ENCODE measurements around the gene EIF4E3. TPM values are rescaled to one million over a fixed set of nuclear protein-coding genes. Genes with fewer than 3 reads are reported as not detected.

The EIF4E3 gene
- total RNA-seq, 1 donor from 2014 or later: 65.3 TPM

- intact Hi-C loops (cut with micrococcal nuclease): loop anchor here (2.0 to 10.0 kb wide), 7 partner anchors 61 to 1033 kb away; partner anchors contain the start of gene PROK2
Measured at GRCh38 chr3:71724171-71724453, 1.1 kb downstream of the EIF4E3 start.

DNA sequence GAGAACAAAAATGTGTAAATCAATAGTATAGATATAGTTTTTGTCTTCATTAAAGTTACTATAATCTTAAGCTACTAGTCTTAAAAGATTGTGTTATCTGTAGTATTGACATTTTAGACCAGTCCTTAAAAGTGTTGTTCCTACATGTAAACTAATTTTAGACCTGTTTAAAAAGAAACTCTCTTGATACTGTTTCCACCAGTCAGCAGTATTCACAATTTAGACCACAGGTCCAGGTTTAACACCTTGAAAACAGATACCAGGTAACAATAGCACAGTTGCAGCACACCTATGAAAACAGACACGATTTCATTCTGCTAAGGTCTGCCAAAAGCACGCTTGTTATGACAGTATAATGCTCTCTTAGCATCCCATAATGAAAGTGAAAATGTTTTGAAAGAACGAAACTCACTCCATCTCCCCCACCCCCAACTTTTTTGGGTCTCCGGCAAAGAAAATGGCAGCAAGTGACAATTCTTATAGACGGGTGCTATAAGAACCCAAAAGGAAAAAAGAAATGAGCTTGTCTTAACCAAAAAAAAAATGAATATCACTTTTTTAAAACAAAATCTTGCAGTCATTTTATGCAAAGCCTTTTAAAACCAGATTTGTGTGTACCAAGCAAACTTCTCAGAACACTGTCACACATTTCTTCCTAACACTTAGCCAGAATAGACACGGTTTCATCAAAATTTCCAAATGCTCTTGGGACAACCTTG, 1.6 kb downstream of the EIF4E3 start:
- intact Hi-C loops (cut with micrococcal nuclease): loop anchor here (1.0 to 10.0 kb wide), 12 partner anchors 12 to 1273 kb away; partner anchors contain the start of genes FOXP1, PPP4R2, PROK2 and RYBP

DNA sequence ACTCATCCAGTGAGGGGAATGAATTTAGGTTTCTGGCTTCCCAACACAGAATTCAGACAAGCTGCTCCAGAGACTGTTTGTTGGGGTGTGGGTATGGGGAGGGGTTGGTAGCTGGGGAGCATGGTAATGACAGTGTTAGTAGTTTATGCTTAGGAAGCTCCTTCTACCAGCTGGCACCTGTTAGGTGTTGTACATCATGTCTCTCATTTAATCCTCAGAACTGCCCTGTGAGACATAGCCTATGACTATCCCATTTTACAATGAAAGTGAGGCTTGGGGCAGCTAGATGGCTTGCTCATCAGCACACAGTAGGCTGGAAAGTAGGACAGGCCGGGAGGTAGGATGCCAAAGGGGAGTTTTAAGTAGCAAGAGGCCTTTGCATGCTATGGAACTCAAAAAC, 2.5 kb downstream of the EIF4E3 start:
- intact Hi-C loops (cut with micrococcal nuclease): loop anchor here (1.0 to 10.0 kb wide), 10 partner anchors 11 to 1274 kb away; partner anchors contain the start of genes FOXP1, PPP4R2, RYBP and SHQ1

GRCh38 chr3:71721651-71722157, 3.5 kb downstream of the EIF4E3 start:
- intact Hi-C loops (cut with micrococcal nuclease): loop anchor here (2.0 to 10.0 kb wide), 8 partner anchors 227 to 1275 kb away; partner anchors contain the start of genes PPP4R2, RYBP and SHQ1

DNA sequence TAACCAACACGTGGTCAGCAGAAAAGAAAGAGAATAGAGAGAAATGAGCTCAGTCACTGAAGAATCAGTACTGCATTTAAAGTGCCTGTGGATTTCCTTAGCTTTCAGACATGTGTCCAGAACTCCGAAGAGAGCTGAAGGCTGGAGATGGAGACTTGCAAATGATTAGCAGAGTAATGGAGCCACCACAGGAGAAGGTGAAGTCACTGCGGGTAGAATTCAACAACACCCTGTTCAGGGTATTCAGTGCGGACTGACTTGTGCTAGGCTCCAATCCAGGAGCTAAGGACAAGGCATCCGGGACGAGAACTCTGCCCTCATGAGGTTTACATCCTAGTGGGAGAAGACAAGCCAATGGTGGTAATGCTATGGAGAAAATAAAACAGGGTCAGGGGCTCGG, 4.2 kb downstream of the EIF4E3 start:
- intact Hi-C loops (cut with micrococcal nuclease): loop anchor here (5.0 to 10.0 kb wide), 5 partner anchors 226 to 1036 kb away; no protein-coding TSS in a partner anchor

DNA sequence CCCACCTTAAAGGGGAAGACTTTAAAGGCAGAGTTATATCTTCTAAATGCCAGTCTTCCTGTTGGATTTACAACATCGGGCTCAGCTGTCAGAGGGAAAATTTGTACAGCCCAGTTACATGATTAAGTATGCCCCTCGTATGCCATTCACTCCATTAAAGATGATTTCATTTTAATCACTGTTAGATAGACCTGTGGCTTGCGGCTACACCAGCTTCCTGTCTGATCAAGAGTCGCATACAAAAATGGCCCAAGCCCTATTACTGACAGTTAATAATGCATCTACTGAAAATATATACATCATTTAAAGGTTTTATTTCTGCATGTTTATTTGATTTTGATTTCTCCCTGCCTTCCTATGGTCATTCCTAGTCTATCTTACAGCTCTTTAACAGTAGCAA, 7.1 kb downstream of the EIF4E3 start:
- intact Hi-C loops (cut with micrococcal nuclease): no loop called here

DNA sequence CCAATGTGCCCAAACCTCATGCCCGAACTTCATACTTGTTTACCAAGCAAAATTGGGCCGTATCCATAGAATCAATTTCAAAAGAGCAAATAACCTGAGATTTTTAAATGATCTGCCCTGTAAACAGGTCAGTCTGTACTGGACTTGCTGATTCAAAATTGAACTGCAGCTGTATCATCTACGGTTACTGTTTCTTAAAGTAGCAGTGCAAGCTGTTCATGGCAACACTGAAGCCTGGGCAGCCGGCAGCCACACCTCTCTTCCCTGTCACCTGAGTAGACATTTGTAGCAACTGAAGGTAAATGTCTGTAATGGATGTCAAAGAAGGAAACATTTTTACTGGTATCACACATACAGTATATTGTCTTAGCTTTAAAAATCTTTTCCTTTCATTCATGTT, 10.6 kb downstream of the EIF4E3 start:
- intact Hi-C loops (cut with micrococcal nuclease): loop anchor here (5.0 kb wide), 1 partner anchor 163 kb away; no protein-coding TSS in a partner anchor

GRCh38 chr3:71713041-71713440, 12.2 kb downstream of the EIF4E3 start:
- intact Hi-C loops (cut with micrococcal nuclease): loop anchor here (5.0 kb wide), 1 partner anchor 164 kb away; no protein-coding TSS in a partner anchor

DNA sequence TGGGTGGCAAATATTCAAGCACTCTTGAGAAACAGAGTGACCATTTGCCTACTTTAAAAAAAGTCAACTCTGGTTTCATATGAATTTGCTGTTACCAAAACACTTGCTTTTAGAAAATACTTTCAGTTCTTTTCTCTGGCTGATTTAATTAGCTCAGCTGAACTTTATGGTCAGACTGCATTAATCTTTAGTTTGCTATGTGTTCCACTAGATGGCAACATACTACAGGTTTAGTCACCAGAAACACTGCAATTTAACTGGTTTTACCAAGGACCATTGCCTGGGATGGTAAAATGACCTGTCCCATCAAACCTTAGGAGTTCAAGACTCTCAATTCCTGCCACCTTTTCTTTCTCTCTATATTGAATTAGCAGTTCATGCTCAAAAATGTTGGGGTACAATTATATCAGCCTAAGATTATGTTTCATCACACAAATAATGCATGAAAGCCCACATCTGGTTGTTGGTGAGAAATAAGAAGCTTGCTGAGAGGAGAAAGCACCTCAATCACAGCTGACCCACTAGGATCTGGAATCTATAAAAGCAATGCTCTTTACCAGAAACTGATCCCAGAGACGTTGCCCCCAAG, 14.2 kb downstream of the EIF4E3 start:
- intact Hi-C loops (cut with micrococcal nuclease): loop anchor here (1.0 to 5.0 kb wide), 5 partner anchors 9 to 1112 kb away; no protein-coding TSS in a partner anchor

DNA sequence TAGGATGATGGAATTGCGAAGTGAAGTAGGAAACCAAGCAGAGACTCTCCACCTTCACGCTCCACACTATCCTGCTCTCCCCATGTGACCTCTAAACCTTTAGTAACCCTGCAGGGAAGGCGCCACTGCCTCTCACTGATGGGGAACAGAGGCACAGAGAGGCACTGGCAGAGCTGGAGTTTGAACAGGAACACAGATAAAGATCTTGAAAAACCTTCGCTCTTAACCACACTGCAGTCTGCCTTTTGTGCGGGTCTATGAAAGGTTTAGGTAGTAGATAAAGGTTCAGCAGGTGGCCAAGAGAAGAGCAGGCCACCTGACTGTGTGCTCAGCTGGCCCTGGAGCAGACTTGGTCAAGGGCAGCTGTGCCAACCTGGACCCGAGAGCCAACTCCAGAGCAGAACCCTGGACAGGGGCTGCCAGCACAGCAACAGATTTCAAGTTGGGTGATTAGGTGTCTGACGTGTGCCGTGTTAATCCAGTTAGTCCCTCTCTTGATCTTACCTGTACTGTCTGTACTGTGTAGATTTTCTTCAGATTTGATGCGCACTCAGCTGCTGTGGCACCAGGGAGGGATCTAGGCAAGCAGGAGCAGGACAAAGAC, 15.2 kb downstream of the EIF4E3 start:
- intact Hi-C loops (cut with micrococcal nuclease): loop anchor here (1.0 to 5.0 kb wide), 3 partner anchors 8 to 1113 kb away; no protein-coding TSS in a partner anchor

GRCh38 chr3:71708476-71709105, 16.6 kb downstream of the EIF4E3 start:
- intact Hi-C loops (cut with micrococcal nuclease): no loop called here

GRCh38 chr3:71707595-71707994, 17.6 kb downstream of the EIF4E3 start:
- intact Hi-C loops (cut with micrococcal nuclease): no loop called here

GRCh38 chr3:71705681-71706080, 19.5 kb downstream of the EIF4E3 start:
- intact Hi-C loops (cut with micrococcal nuclease): no loop called here

DNA sequence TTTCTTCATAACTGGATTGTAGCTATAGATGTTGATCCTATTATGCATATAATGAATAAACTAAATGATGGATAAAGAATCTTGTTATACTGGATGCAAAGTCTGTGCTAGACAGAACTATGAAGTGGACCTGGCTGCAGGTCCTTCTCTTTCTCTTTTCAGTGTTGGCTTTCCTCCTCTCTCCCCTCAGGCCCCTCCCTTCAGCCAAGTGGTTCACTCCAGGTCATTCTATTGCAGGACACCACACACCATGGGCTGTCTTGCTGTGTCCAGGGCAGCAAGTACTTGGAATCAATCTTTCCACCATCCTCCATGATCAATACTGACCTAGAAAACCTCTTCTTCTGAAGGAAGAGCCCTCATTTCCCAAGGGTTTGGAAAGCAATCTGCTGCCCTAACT, 20.3 kb downstream of the EIF4E3 start:
- intact Hi-C loops (cut with micrococcal nuclease): no loop called here

- intact Hi-C loops (cut with micrococcal nuclease): loop anchor here (2.0 kb wide), 1 partner anchor 119 kb away; no protein-coding TSS in a partner anchor
Measured at GRCh38 chr3:71703797-71704196, 21.4 kb downstream of the EIF4E3 start.

DNA sequence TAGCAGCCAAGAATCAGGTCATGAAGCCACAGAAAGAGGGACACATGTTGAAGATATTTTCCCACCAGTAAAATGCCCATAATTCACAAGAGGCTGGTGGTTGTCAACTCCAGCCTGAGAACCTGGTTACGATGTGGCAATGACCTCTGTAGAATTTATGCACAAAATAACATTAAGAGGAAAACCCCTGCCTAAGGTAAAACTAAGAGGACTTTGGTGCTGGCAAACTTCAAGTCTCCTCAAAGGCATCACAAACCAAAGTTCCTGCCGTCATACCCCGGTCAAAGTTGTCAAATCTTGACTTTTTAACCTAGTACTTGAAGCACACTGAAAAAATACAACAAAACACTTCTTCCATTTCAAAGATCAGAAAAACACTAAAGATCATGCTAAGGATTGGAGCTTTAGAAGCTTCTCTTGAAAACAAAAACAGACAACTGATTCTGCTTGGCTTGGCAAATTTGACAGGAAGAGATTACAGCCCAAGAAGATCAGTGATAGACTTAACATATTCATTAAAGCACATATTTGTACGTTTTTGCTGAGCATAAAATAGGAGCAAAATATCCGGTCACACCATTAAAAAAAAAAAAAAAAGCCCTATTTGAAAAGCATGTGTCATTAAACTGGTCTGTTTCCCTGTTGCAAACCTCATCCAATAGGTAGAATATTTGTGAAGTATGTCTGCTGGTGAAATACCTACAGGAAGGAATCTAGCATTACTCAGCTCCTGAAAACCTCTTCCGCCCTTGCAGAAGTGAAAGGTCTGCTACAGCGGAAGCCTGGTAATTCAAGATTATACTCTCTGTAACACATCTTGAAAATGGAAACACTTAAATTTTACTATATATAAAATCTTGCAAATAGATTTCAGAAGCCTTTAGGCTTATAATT, 22.8 kb downstream of the EIF4E3 start:
- intact Hi-C loops (cut with micrococcal nuclease): loop anchor here (1.0 to 2.0 kb wide), 3 partner anchors 8 to 638 kb away; no protein-coding TSS in a partner anchor

GRCh38 chr3:71701251-71701762, 23.9 kb downstream of the EIF4E3 start:
- intact Hi-C loops (cut with micrococcal nuclease): no loop called here

GRCh38 chr3:71695000-71695482, 30.2 kb downstream of the EIF4E3 start:
- intact Hi-C loops (cut with micrococcal nuclease): no loop called here

DNA sequence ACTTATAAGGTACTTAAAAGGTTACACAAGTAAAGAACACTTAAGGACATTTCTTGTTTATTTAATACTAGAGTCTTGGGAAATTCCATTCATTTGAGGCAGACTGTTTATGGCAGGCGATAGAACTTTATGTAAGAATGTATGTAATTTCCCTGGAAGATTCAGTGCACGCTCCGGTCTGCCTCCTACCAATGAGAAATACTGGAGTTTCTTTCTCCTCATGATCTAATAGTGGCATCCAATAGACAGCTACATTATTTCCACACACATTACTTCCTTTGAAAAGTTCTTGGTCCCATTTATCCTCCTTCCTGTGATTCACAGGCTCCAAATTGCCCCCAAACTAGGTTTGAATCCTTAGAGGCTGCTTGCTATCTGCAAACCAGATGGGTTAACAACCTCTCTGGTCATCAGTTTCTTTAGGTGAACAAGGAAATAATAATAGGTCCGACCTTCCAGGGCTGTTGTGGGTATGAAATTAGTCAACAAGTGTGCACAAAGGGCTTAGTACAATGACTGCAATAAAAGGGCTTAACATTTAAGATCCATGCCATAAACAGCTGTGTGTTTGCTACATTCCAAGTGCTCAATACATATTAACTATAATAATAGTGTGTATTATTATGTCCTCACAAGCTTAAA, 30.7 kb downstream of the EIF4E3 start:
- intact Hi-C loops (cut with micrococcal nuclease): no loop called here
